ENCODE data around the gene TRPM5.

DNA sequence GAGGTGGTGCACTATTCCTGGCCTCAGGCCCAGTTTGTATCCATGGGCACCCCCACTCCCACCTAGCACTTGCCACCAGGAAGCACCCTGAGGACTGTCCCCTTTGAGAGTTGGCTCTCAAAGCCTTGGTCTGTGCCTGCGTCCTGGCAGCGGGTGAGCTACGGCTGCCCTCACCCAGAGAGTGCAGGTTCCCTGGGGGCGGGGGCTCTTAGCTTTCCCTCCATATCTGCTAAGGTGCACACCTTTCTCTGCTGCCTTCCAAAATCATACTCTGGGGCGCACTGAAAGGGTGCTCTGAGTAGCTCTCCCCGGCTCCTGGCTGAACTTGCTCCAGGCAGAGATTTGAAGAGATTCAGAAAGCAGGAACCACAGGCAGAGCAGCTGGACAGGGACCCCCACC, 7.6 kb upstream of the TRPM5 start:
- TF ChIP-seq, protein P1, sequence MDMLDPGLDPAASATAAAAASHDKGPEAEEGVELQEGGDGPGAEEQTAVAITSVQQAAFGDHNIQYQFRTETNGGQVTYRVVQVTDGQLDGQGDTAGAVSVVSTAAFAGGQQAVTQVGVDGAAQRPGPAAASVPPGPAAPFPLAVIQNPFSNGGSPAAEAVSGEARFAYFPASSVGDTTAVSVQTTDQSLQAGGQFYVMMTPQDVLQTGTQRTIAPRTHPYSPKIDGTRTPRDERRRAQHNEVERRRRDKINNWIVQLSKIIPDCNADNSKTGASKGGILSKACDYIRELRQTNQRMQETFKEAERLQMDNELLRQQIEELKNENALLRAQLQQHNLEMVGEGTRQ (IDR thresholded peaks at IDR 0.05; ENCODE audit: low read depth, low read length): no peak
- TF ChIP-seq SMC3 (IDR thresholded peaks at IDR 0.05; ENCODE audit: low read depth, low read length) (no peak), BHLHE40 (IDR thresholded peaks at IDR 0.05; ENCODE audit: low read depth, low read length) (no peak), RFX5 (IDR thresholded peaks at IDR 0.05; ENCODE audit: low read depth, low read length) (no peak), MXI1 (IDR thresholded peaks at IDR 0.05; ENCODE audit: borderline replicate concordance, low read depth, low read length) (no peak), FOS (IDR thresholded peaks at IDR 0.05; ENCODE audit: low read depth, low read length) (no peak), CHD1 (IDR thresholded peaks at IDR 0.05; ENCODE audit: low read depth, low read length) (no peak), MAFK (IDR thresholded peaks at IDR 0.05; ENCODE audit: low read depth, low read length) (no peak), RAD21 (IDR thresholded peaks at IDR 0.05; ENCODE audit: low read length) (no peak), RCOR1 (IDR thresholded peaks at IDR 0.05; ENCODE audit: insufficient replicate concordance, low read length) (no peak)
- TF ChIP-seq, protein P2, sequence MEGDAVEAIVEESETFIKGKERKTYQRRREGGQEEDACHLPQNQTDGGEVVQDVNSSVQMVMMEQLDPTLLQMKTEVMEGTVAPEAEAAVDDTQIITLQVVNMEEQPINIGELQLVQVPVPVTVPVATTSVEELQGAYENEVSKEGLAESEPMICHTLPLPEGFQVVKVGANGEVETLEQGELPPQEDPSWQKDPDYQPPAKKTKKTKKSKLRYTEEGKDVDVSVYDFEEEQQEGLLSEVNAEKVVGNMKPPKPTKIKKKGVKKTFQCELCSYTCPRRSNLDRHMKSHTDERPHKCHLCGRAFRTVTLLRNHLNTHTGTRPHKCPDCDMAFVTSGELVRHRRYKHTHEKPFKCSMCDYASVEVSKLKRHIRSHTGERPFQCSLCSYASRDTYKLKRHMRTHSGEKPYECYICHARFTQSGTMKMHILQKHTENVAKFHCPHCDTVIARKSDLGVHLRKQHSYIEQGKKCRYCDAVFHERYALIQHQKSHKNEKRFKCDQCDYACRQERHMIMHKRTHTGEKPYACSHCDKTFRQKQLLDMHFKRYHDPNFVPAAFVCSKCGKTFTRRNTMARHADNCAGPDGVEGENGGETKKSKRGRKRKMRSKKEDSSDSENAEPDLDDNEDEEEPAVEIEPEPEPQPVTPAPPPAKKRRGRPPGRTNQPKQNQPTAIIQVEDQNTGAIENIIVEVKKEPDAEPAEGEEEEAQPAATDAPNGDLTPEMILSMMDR (conservative IDR thresholded peaks at IDR 0.05; ENCODE audit: low read depth, low read length): no peak
